Eye (tissue), 1 donor: ENCODE data around the gene ANTXR2.
"Not testable (repeated sequence)": the region's sequence is repeated elsewhere in the genome, so short reads cannot be mapped to it uniquely, and the experiment has no call there.

Source experiments
- DNase-seq: peaks from one replicate; pipeline ENCODE4 v3.0.0-alpha.2; 2015

The ANTXR2 gene

GRCh38 chr4:80015407-80016189, 57.4 kb downstream of the ANTXR2 start:
- no peak for DNase-seq

- DNase-seq: no peak
Observed at GRCh38 chr4:80014531-80014930, 58.5 kb downstream of the ANTXR2 start.

- no peak for DNase-seq
Observed at GRCh38 chr4:80012291-80012690, 60.7 kb downstream of the ANTXR2 start.

GRCh38 chr4:80011636-80012236, 61.3 kb downstream of the ANTXR2 start:
- DNase-seq: peak; percentile 31

- no peak for DNase-seq
Observed at GRCh38 chr4:80010316-80010715, 62.7 kb downstream of the ANTXR2 start.

- DNase-seq: no peak
Observed at GRCh38 chr4:80009806-80010205, 63.2 kb downstream of the ANTXR2 start.

- DNase-seq: no peak
Observed at GRCh38 chr4:80008971-80009370, 64.1 kb downstream of the ANTXR2 start.

GRCh38 chr4:80008351-80008750, 64.7 kb downstream of the ANTXR2 start:
- no peak for DNase-seq

- no peak for DNase-seq
Observed at GRCh38 chr4:80007745-80008149, 65.3 kb downstream of the ANTXR2 start.

- no peak for DNase-seq
Observed at GRCh38 chr4:80006935-80007744, 65.9 kb downstream of the ANTXR2 start.

GRCh38 chr4:80005863-80006262, 67.2 kb downstream of the ANTXR2 start:
- DNase-seq: no peak

- no peak for DNase-seq
Observed at GRCh38 chr4:80004319-80004718, 68.7 kb downstream of the ANTXR2 start.

- DNase-seq: not testable (repeated sequence)
Observed at GRCh38 chr4:80002559-80002958, 70.5 kb downstream of the ANTXR2 start.

- not testable (repeated sequence) for DNase-seq
Observed at GRCh38 chr4:79999048-79999447, 74.0 kb downstream of the ANTXR2 start.

- DNase-seq: no peak
Observed at GRCh38 chr4:79998201-79998600, 74.8 kb downstream of the ANTXR2 start.

- no peak for DNase-seq
Observed at GRCh38 chr4:79996851-79997250, 76.2 kb downstream of the ANTXR2 start.

- DNase-seq: no peak
Observed at GRCh38 chr4:79993476-79993875, 79.6 kb downstream of the ANTXR2 start.

- DNase-seq: no peak
Observed at GRCh38 chr4:79991601-79992000, 81.4 kb downstream of the ANTXR2 start.

- not testable (repeated sequence) for DNase-seq
Observed at GRCh38 chr4:79991100-79991499, 81.9 kb downstream of the ANTXR2 start.

- DNase-seq: no peak
Observed at GRCh38 chr4:79987401-79987800, 85.6 kb downstream of the ANTXR2 start.

- DNase-seq: no peak
Observed at GRCh38 chr4:79983431-79983830, 89.6 kb downstream of the ANTXR2 start.

- DNase-seq: no peak
Observed at GRCh38 chr4:79982601-79983322, 90.3 kb downstream of the ANTXR2 start.

GRCh38 chr4:79980448-79980847, 92.6 kb downstream of the ANTXR2 start:
- DNase-seq: no peak
